VCaP (cell line): Measurements from ENCODE around the gene GAST.

ENCODE experiments used
- H3K27ac ChIP-seq: fragments of 450-650 bp; 2 replicates; pipeline ENCODE4 v1.5.1; 2017
- TF ChIP-seq, protein P1 (sequence below): fragments of 450-650 bp; conservative IDR thresholded peaks from 2 replicates; pipeline ENCODE4 v1.5.1; 2017; ENCODE audit warnings: mild to moderate bottlenecking, moderate library complexity

GAST gene

DNA sequence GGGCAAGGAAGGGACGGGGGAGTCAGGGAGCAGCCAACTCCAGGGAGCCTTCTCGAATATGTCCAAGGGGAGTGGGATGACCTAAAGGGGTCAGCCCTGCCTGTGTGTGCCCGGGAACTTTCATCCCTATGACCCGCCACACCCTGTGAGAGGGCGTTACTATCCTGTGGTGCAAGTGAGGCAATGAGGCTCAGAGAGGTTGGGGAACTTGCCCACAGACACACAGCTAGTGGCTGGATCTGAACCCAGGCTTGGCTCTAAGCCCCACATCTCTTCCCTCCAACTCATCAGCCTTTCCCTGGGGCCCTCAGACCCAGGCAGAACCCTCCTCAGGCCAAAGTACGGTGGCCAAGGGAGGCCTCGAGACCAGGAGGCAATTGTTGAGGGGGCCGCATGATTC is 51.2 kb downstream of the GAST start:
- TF ChIP-seq, protein P1, sequence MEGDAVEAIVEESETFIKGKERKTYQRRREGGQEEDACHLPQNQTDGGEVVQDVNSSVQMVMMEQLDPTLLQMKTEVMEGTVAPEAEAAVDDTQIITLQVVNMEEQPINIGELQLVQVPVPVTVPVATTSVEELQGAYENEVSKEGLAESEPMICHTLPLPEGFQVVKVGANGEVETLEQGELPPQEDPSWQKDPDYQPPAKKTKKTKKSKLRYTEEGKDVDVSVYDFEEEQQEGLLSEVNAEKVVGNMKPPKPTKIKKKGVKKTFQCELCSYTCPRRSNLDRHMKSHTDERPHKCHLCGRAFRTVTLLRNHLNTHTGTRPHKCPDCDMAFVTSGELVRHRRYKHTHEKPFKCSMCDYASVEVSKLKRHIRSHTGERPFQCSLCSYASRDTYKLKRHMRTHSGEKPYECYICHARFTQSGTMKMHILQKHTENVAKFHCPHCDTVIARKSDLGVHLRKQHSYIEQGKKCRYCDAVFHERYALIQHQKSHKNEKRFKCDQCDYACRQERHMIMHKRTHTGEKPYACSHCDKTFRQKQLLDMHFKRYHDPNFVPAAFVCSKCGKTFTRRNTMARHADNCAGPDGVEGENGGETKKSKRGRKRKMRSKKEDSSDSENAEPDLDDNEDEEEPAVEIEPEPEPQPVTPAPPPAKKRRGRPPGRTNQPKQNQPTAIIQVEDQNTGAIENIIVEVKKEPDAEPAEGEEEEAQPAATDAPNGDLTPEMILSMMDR = no peak
- H3K27ac ChIP-seq = no peak overlapping the region
